Colonic mucosa (tissue), 4 donors: ENCODE measurements around the gene HIF3A. TPM values are rescaled to one million over a fixed set of nuclear protein-coding genes. Genes with fewer than 3 reads are reported as not detected.

ENCODE experiments used
- DNase-seq: peaks from one replicate; pipeline ENCODE4 v3.0.0-alpha.2; 2020
- H3K27ac ChIP-seq: fragments of 200-600 bp; one replicate; pipeline ENCODE4 v1.8.0; 2021
- H3K27me3 ChIP-seq: fragments of 200-600 bp; one replicate; pipeline ENCODE4 v1.8.0; 2021
- H3K36me3 ChIP-seq: fragments of 200-600 bp; one replicate; pipeline ENCODE4 v1.8.0; 2021
- H3K4me1 ChIP-seq: fragments of 200-600 bp; one replicate; pipeline ENCODE4 v1.8.0; 2021; ENCODE audit warnings: mild to moderate bottlenecking
- H3K4me3 ChIP-seq: fragments of 200-600 bp; one replicate; pipeline ENCODE4 v1.8.0; 2021
- H3K9ac ChIP-seq, 2 donors: one replicate each; pipeline ENCODE4 v1.7.0; 2013; ENCODE audit warnings: control low read depth in 2 of 2, low read depth in 2 of 2, low read length in 2 of 2
- H3K9me3 ChIP-seq: fragments of 200-600 bp; one replicate; pipeline ENCODE4 v1.8.0; 2021
- intact Hi-C: fragments of 100-400 bp; cut with DNase I; formaldehyde crosslinking; loops from one replicate; pipeline ENCODE4 v1.14.1; 2022
- total RNA-seq, 2 donors: library from RNA; stranded (reverse); fragmentation: NEBNext Ultra II Directional in 1 of 2; extraction: Animal tissue kit (Norgen Biotek cat#: 25700) in 1 of 2; gene quantifications; one replicate each; pipeline ENCODE4 v1.2.1, GENCODE V29; 2021
- TF ChIP-seq, protein P1 (sequence below): fragments of 200-600 bp; IDR thresholded peaks from one replicate; pipeline ENCODE4 v1.8.0; 2022; ENCODE audit warnings: antibody characterized with exemption, mild to moderate bottlenecking
- donor health status: healthy.
- donor health status: DM: no; HTN: no; CAD: no.
- donor health status: DM: no; HTN: no; CAD: no.

The HIF3A gene
- total RNA-seq, 2 donors from 2014 or later, result 5.7 to 7.1 TPM

DNA sequence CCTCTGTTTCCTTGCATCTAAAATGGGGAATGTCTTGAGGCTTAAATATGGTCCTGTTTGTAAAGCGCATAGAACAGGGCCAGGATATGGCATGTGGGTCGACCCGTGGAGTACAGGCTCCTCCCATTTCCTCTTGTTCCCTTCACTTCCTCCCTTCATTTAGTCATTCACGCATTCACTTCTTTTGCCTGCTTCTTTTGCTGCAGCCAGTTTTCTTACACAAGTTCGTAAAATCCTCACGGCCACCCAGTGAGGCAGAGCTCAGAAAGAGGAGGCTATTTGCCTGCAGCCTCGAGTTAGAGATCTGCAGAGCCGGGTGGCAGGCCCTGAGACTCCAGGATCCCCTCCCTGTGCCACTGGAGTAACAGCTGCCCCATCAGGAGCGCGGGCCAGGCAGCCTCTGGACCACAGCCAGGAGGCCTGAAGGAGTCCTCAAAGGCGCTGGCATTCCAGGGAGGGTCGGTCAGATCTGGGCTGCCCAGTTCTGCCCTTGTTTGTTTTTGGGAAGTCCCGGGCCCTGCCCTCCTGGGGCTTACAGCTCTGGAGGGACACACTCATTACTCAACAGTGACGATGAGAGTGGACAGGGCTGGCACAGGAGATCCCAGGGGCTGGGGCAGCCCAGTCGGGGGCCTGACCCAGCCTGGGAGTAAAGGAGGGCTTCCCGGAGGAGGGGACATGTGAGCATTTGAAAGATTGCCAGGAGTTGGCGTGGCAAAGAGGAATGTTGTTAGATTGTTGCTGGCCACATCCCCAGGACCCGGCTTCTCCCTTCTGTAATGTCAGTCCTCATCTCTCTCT, 54.6 kb downstream of the HIF3A start:
- Histone ChIP-seq H3K9me3 (no peaks in the 10 kb centered on the region), H3K4me3 (no peak overlapping the region), H3K9ac (peak overlapping the region in 1 of 2 donors; percentile 74), H3K27me3 (no peaks in the 10 kb centered on the region), H3K36me3 (no peaks in the 10 kb centered on the region), H3K4me1 (peaks cover 37% of the 10 kb centered on the region), H3K27ac (peak overlapping the region; percentile 70)
- TF ChIP-seq, protein P1, sequence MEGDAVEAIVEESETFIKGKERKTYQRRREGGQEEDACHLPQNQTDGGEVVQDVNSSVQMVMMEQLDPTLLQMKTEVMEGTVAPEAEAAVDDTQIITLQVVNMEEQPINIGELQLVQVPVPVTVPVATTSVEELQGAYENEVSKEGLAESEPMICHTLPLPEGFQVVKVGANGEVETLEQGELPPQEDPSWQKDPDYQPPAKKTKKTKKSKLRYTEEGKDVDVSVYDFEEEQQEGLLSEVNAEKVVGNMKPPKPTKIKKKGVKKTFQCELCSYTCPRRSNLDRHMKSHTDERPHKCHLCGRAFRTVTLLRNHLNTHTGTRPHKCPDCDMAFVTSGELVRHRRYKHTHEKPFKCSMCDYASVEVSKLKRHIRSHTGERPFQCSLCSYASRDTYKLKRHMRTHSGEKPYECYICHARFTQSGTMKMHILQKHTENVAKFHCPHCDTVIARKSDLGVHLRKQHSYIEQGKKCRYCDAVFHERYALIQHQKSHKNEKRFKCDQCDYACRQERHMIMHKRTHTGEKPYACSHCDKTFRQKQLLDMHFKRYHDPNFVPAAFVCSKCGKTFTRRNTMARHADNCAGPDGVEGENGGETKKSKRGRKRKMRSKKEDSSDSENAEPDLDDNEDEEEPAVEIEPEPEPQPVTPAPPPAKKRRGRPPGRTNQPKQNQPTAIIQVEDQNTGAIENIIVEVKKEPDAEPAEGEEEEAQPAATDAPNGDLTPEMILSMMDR, result no peak
- DNase-seq, result peak; percentile 43
- intact Hi-C loops, result no loop called here

DNA sequence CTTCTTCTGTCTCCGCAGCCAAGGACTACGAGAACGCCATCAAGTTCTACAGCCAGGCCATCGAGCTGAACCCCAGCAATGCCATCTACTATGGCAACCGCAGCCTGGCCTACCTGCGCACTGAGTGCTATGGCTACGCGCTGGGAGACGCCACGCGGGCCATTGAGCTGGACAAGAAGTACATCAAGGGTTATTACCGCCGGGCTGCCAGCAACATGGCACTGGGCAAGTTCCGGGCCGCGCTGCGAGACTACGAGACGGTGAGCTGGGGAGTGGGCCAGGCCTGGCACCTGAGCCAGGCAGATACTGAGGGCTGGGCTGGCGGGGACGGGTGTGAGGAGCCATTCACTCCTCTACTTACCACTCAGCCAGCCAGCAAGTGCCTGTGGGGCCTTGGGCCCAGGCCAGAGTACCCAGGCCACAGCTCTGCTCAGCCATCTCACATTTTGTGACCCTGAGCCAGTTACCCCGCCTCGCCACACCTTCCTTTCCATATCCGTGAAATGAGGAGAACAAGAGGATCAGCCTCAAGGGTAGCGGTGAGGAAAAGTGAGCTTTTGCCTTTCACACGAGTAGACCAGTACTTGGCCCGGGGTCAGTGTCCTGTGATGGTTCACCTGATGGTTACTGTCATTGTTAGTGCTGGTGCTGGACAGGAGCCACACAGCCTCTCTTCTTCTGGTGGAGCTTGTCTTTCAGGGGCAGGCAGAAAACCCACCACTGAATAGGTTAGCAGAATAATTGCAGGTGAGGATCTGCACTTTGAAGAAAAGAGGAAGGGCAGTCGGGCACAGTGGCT, 57.1 kb downstream of the HIF3A start:
- DNase-seq, result no peak
- Histone ChIP-seq H3K4me1 (peaks cover 30% of the 10 kb centered on the region), H3K36me3 (no peaks in the 10 kb centered on the region), H3K9ac (no peak overlapping the region), H3K27me3 (no peaks in the 10 kb centered on the region), H3K4me3 (no peak overlapping the region), H3K27ac (no peak overlapping the region), H3K9me3 (no peaks in the 10 kb centered on the region)
- TF ChIP-seq, protein P1, result no peak
- intact Hi-C loops, result no loop called here

GRCh38 chr19:46355234-46356148, 58.6 kb downstream of the HIF3A start:
- Histone ChIP-seq H3K4me3 (no peak overlapping the region), H3K9me3 (no peaks in the 10 kb centered on the region), H3K27me3 (no peaks in the 10 kb centered on the region), H3K27ac (no peak overlapping the region), H3K4me1 (peaks cover 14% of the 10 kb centered on the region), H3K36me3 (no peaks in the 10 kb centered on the region), H3K9ac (no peak overlapping the region)
- intact Hi-C loops, result no loop called here
- TF ChIP-seq, protein P1, result no peak
- DNase-seq, result no peak

DNA sequence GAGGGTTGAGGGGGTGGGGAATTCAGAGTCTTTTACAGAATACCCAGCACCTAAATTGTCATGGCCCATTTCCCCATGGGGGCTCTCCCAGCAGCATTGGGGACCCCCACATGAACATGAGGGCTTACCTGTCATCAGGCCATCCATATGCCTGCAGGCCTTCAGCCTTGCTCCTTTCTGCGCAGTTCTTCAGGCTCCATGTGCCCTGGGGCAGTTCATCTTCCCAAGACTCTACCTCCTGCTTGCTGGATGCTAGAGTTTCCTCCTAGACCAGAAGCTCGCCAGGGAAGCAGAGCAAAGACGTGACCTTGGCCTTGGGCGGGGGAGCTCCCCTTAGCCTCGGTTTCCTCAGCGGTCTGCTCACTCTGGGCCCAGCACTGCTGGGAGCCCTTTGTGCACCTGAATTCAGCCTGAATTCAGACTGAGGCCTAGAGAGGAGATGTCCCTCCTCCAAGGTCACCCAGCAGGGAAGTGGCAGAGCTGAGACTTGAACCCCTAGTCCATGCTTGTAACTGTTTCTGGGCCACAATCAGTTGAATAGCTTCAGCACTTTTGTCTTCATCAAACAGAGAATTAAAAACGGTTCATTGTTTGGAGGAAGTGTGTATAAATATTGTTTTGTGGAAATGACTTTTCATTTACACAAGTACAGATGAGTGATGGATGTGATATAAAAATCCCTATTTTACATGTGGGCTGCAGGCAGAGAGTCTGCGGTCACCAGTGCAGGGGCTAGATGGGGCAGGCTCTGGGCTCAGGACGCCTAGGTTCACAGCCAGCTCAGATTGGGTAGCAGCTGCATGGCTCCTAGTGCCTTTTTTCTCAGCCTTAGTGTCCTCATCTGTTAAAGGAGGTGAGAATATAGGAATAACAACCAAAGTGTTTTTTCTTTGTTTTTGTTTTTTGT, 59.6 kb downstream of the HIF3A start:
- Histone ChIP-seq H3K4me3 (no peak overlapping the region), H3K4me1 (peaks cover 5% of the 10 kb centered on the region), H3K36me3 (no peaks in the 10 kb centered on the region), H3K27ac (no peak overlapping the region), H3K9me3 (no peaks in the 10 kb centered on the region), H3K27me3 (no peaks in the 10 kb centered on the region), H3K9ac (no peak overlapping the region)
- TF ChIP-seq, protein P1, result no peak
- intact Hi-C loops, result no loop called here
- DNase-seq, result no peak
